A673 (cell line): ENCODE data around the gene PLA2G5. TPM values are rescaled to one million over a fixed set of nuclear protein-coding genes. Genes with fewer than 3 reads are reported as not detected.
"Not testable (repeated sequence)": the region's sequence is repeated elsewhere in the genome, so short reads cannot be mapped to it uniquely, and the experiment has no call there.

Experiments used
- BruUV-seq: library from RNA; stranded (reverse); fragments of 400-500 nt; replicated peaks from 2 replicates; lab custom pipeline; 2021; lab: Mats Ljungman, UMichigan
- CTCF ChIA-PET: fragments of 300-600 bp; sonication (Branson Sonifier 250); formaldehyde crosslinking; loops from one replicate; lab custom pipeline; 2022; ENCODE audit warnings: antibody characterized with exemption; lab: Charles Lee
- POLR2A ChIA-PET: fragments of 300-600 bp; sonication (Branson Sonifier 250); formaldehyde crosslinking; loops from one replicate; lab custom pipeline; 2022; ENCODE audit warnings: antibody characterized with exemption; ENCODE audit not compliant: low non-redundant PET; lab: Charles Lee
- DNase-seq: peaks from one replicate; pipeline ENCODE4 v3.0.0-alpha.2; 2015; ENCODE audit warnings: low spot score
- H3K27ac ChIP-seq: fragments of 200-600 bp; sonication (generic); 2 replicates; pipeline ENCODE4 v1.5.1; 2016; ENCODE audit warnings: mixed run types, low read depth, mild to moderate bottlenecking, mixed read lengths, antibody characterized with exemption, low read length; ENCODE audit not compliant: poor library complexity, severe bottlenecking
- H3K27me3 ChIP-seq: fragments of 200-600 bp; sonication (generic); replicated peaks from 2 replicates; pipeline ENCODE4 v1.6.1; 2017; ENCODE audit warnings: mixed run types, low read depth, mild to moderate bottlenecking, mixed read lengths, antibody characterized with exemption, low read length; ENCODE audit not compliant: insufficient read depth, poor library complexity
- H3K36me3 ChIP-seq: fragments of 200-600 bp; sonication (generic); 2 replicates; pipeline ENCODE4 v1.6.1; 2016; ENCODE audit warnings: mixed run types, mild to moderate bottlenecking, mixed read lengths, antibody characterized with exemption, low read length; ENCODE audit not compliant: insufficient read depth, poor library complexity, severe bottlenecking
- H3K4me1 ChIP-seq: fragments of 200-600 bp; sonication (generic); 2 replicates; pipeline ENCODE4 v1.6.1; 2017; ENCODE audit warnings: mixed run types, mild to moderate bottlenecking, mixed read lengths, antibody characterized with exemption, low read length; ENCODE audit not compliant: insufficient read depth, poor library complexity, severe bottlenecking
- H3K4me3 ChIP-seq: fragments of 200-600 bp; sonication (generic); 2 replicates; pipeline ENCODE4 v1.5.1; 2016; ENCODE audit warnings: low read depth, mixed run types, mild to moderate bottlenecking, mixed read lengths, low read length; ENCODE audit not compliant: poor library complexity, severe bottlenecking
- H3K9me3 ChIP-seq: fragments of 200-600 bp; sonication (generic); 2 replicates; pipeline ENCODE4 v1.6.1; 2016; ENCODE audit warnings: mixed run types, low read depth, mild to moderate bottlenecking, mixed read lengths, antibody characterized with exemption, low read length; ENCODE audit not compliant: poor library complexity, severe bottlenecking
- CTCF ChIP-seq: fragments of 300-800, 200-600 bp; sonication (generic); conservative IDR thresholded peaks from 2 replicates; pipeline ENCODE4 v1.5.1; 2017; ENCODE audit warnings: low read depth, mild to moderate bottlenecking, antibody characterized with exemption, low read length, moderate library complexity, mixed read lengths
- EZH2 ChIP-seq: fragments of 200-600 bp; sonication (generic); IDR thresholded peaks from 2 replicates; pipeline ENCODE4 v1.6.1; 2017; ENCODE audit warnings: borderline replicate concordance, low read depth, mild to moderate bottlenecking, mixed read lengths, antibody characterized with exemption, low read length; ENCODE audit not compliant: poor library complexity, severe bottlenecking
- intact Hi-C: fragments of 100-400 bp; cut with micrococcal nuclease; formaldehyde crosslinking; loops from one replicate; pipeline ENCODE4 v1.10.0; 2022; ENCODE audit not compliant: unreplicated experiment
- total RNA-seq: library from RNA; stranded (reverse); gene quantifications from 2 replicates; pipeline ENCODE4 v1.2.3, GENCODE V29; 2021

Gene PLA2G5
- total RNA-seq, 1 experiment from 2014 or later = not detected

GRCh38 chr1:20048563-20048962, 21.4 kb upstream of the PLA2G5 start:
- peaks cover 23% of the 10 kb centered on the region for H3K27me3 ChIP-seq
- ChIA-PET POLR2A (no interaction called here), CTCF (no interaction called here)
- no TSS peak for BruUV-seq
- peaks cover 13% of the 10 kb centered on the region for H3K9me3 ChIP-seq
- H3K4me1 ChIP-seq = no peaks in the 10 kb centered on the region
- TF ChIP-seq EZH2 (no peak), CTCF (no peak)
- no peaks in the 10 kb centered on the region for H3K36me3 ChIP-seq
- no peak for DNase-seq
- intact Hi-C loops = no loop called here
- H3K27ac ChIP-seq = no peak overlapping the region
- H3K4me3 ChIP-seq = no peak overlapping the region

- H3K27ac ChIP-seq, H3K4me1 ChIP-seq, H3K4me3 ChIP-seq, intact Hi-C loops, H3K36me3 ChIP-seq, CTCF ChIA-PET, DNase-seq, BruUV-seq, POLR2A ChIA-PET: not testable (repeated sequence)
- H3K9me3 ChIP-seq = peaks cover 13% of the 10 kb centered on the region
- peaks cover 23% of the 10 kb centered on the region for H3K27me3 ChIP-seq
Observed at GRCh38 chr1:20049056-20049798, 20.8 kb upstream of the PLA2G5 start.

- no peak overlapping the region for H3K4me3 ChIP-seq
- no TSS peak for BruUV-seq
- intact Hi-C loops = no loop called here
- H3K27ac ChIP-seq = no peak overlapping the region
- H3K9me3 ChIP-seq = peaks cover 13% of the 10 kb centered on the region
- no peak for DNase-seq
- H3K27me3 ChIP-seq = peaks cover 11% of the 10 kb centered on the region
- no peaks in the 10 kb centered on the region for H3K36me3 ChIP-seq
- POLR2A ChIA-PET = no interaction called here
- TF ChIP-seq EZH2 = no peak
- no peak for TF ChIP-seq CTCF
- CTCF ChIA-PET = no interaction called here
- no peaks in the 10 kb centered on the region for H3K4me1 ChIP-seq
Observed at GRCh38 chr1:20051218-20051829, 18.7 kb upstream of the PLA2G5 start.

GRCh38 chr1:20052386-20052785, 17.6 kb upstream of the PLA2G5 start:
- Histone ChIP-seq H3K9me3 (peaks cover 13% of the 10 kb centered on the region), H3K27ac (no peak overlapping the region), H3K4me1 (no peaks in the 10 kb centered on the region), H3K27me3 (peaks cover 5% of the 10 kb centered on the region), H3K4me3 (no peak overlapping the region), H3K36me3 (no peaks in the 10 kb centered on the region)
- POLR2A ChIA-PET = no interaction called here
- CTCF ChIA-PET = no interaction called here
- DNase-seq = no peak
- BruUV-seq = no TSS peak
- intact Hi-C loops = no loop called here
- TF ChIP-seq CTCF = no peak
- no peak for TF ChIP-seq EZH2
